GM23248 (cell line): ENCODE data around the gene CDNF. TPM values are rescaled to one million over a fixed set of nuclear protein-coding genes. Genes with fewer than 3 reads are reported as not detected.
A peak's percentile ranks its signal among the peaks of the same experiment; 100 is the strongest.

Source experiments
- DNase-seq: peaks from one replicate; pipeline ENCODE4 v3.0.0-alpha.2; 2015
- H2AFZ ChIP-seq: fragments of 200-600 bp; sonication (generic); 2 replicates; pipeline ENCODE4 v1.6.1; 2016; ENCODE audit warnings: antibody characterized with exemption
- H3F3A ChIP-seq: fragments of 200-600 bp; sonication (generic); 2 replicates; pipeline ENCODE4 v1.6.1; 2016; ENCODE audit warnings: mild to moderate bottlenecking, antibody characterized with exemption, mixed run types; ENCODE audit not compliant: insufficient read depth
- H3K27ac ChIP-seq: fragments of 200-600 bp; sonication (generic); 2 replicates; pipeline ENCODE4 v1.5.1; 2016; ENCODE audit warnings: mild to moderate bottlenecking
- H3K27me3 ChIP-seq: fragments of 200-600 bp; sonication (generic); replicated peaks from 2 replicates; pipeline ENCODE4 v1.6.1; 2016; ENCODE audit warnings: mild to moderate bottlenecking; ENCODE audit not compliant: insufficient read depth
- H3K36me3 ChIP-seq: fragments of 200-600 bp; sonication (generic); 2 replicates; pipeline ENCODE4 v1.6.1; 2016; ENCODE audit warnings: low read depth, mild to moderate bottlenecking
- H3K4me1 ChIP-seq: fragments of 200-600 bp; sonication (generic); 2 replicates; pipeline ENCODE4 v1.6.1; 2016; ENCODE audit warnings: mild to moderate bottlenecking; ENCODE audit not compliant: insufficient read depth
- H3K4me2 ChIP-seq: fragments of 200-600 bp; sonication (generic); one replicate; pipeline ENCODE4 v1.6.1; 2016; ENCODE audit warnings: mild to moderate bottlenecking; ENCODE audit not compliant: unreplicated experiment
- H3K4me3 ChIP-seq: fragments of 200-600 bp; sonication (generic); 2 replicates; pipeline ENCODE4 v1.5.1; 2016; ENCODE audit warnings: mild to moderate bottlenecking
- H3K79me2 ChIP-seq: fragments of 200-600 bp; sonication (generic); 2 replicates; pipeline ENCODE4 v1.6.1; 2016; ENCODE audit warnings: mild to moderate bottlenecking; ENCODE audit not compliant: insufficient read depth
- H3K9ac ChIP-seq: fragments of 200-600 bp; sonication (generic); 2 replicates; pipeline ENCODE4 v1.6.1; 2016; ENCODE audit warnings: mild to moderate bottlenecking
- H3K9me2 ChIP-seq: fragments of 200-600 bp; sonication (generic); 2 replicates; pipeline ENCODE4 v1.6.1; 2016; ENCODE audit warnings: mixed run types, mild to moderate bottlenecking, moderate library complexity; ENCODE audit not compliant: insufficient read depth
- H3K9me3 ChIP-seq: fragments of 200-600 bp; sonication (generic); one replicate; pipeline ENCODE4 v1.6.1; 2017; ENCODE audit warnings: low read depth
- H4K20me1 ChIP-seq: fragments of 200-600 bp; sonication (generic); 2 replicates; pipeline ENCODE4 v1.6.0; 2016; ENCODE audit not compliant: insufficient read depth
- EZH2 ChIP-seq: fragments of 200-600 bp; sonication (generic); IDR thresholded peaks from 2 replicates; pipeline ENCODE4 v1.6.1; 2018; ENCODE audit warnings: antibody characterized with exemption, mild to moderate bottlenecking; ENCODE audit not compliant: insufficient read depth, poor library complexity, severe bottlenecking
- EZH2phosphoT487 ChIP-seq: fragments of 200-600 bp; sonication (generic); IDR thresholded peaks from 2 replicates; pipeline ENCODE4 v1.6.1; 2018; ENCODE audit warnings: antibody characterized with exemption, moderate library complexity, mild to moderate bottlenecking, low read depth; ENCODE audit not compliant: insufficient read depth
- WGBS, 2 experiments: methylation state at CpG; one replicate each; pipeline ENCODE4 v1.1.6; 2015 to 2017; ENCODE audit warnings: low lambda C conversion rate in 2 of 2, low coverage in 1 of 2; ENCODE audit errors: missing lambda C conversion rate in 2 of 2; 5-methylcytosine and 5-hydroxymethylcytosine counted together
- in situ Hi-C: fragments of 300-500 bp; cut with MboI; formaldehyde crosslinking; loops from 2 replicates; pipeline ENCODE4 v1.15.0; 2020
- polyA plus RNA-seq: library from polyadenylated mRNA; unstranded; fragments of >200 nt; fragmentation: Nextera tagmentation; extraction: Ambion mirVana; gene quantifications from 2 replicates; pipeline ENCODE4 v1.2.1, GENCODE V29; 2016
- total RNA-seq: library from RNA; depleted of rRNA; stranded (reverse); fragments of >200 nt; shearing (Covaris generic); gene quantifications from 2 replicates; pipeline ENCODE4 v1.2.3, GENCODE V29; 2014

The CDNF gene
- total and polyA plus RNA-seq, 2 experiments from 2014 or later: 0.32 to 1.3 TPM

- no peak for TF ChIP-seq EZH2phosphoT487
- TF ChIP-seq EZH2: no peak
- no peak overlapping the region for H2AFZ ChIP-seq
- H3K9me3 ChIP-seq: no peaks in the 10 kb centered on the region
- no peak overlapping the region for H3K9ac ChIP-seq
- H4K20me1 ChIP-seq: no peaks in the 10 kb centered on the region
- no peak overlapping the region for H3K4me3 ChIP-seq
- 5 to 9% methylated on average over 3 of the region's 3 CpGs for WGBS, 2 experiments
- no peak for DNase-seq
- H3K36me3 ChIP-seq: no peaks in the 10 kb centered on the region
- H3F3A ChIP-seq: no peaks in the 10 kb centered on the region
- no peak overlapping the region for H3K4me2 ChIP-seq
- no peaks in the 10 kb centered on the region for H3K9me2 ChIP-seq
- no peaks in the 10 kb centered on the region for H3K79me2 ChIP-seq
- no peak overlapping the region for H3K27ac ChIP-seq
- peaks cover 15% of the 10 kb centered on the region for H3K27me3 ChIP-seq
- H3K4me1 ChIP-seq: no peaks in the 10 kb centered on the region; the same call in 1 of the 2 replicates
- in situ Hi-C loops: no loop called here
These were observed 62.2 kb downstream of the CDNF start for GRCh38 chr10:14775656-14776055.

GRCh38 chr10:14774797-14775196, 63.0 kb downstream of the CDNF start, which contains the start of gene FAM107B:
Gene FAM107B, minus strand, starts transcription at chr10:14774897. Its CDS starts 234 bp downstream, at chr10:14774663.
- Histone ChIP-seq H3K36me3 (no peaks in the 10 kb centered on the region), H3K27me3 (peaks cover 15% of the 10 kb centered on the region), H3K9me2 (no peaks in the 10 kb centered on the region), H3K9me3 (no peaks in the 10 kb centered on the region), H3K4me3 (no peak within 1 kb of the TSS), H3K9ac (no peak within 1 kb of the TSS), H3K79me2 (no peaks in the 10 kb centered on the region), H3K4me1 (no peaks in the 10 kb centered on the region; the same call in 1 of the 2 replicates), H3K4me2 (no peak within 1 kb of the TSS), H3F3A (no peaks in the 10 kb centered on the region), H4K20me1 (no peaks in the 10 kb centered on the region), H2AFZ (no peak within 1 kb of the TSS), H3K27ac (no peak within 1 kb of the TSS)
- in situ Hi-C loops: no loop called here
- 74 to 75% methylated on average over 8 of the region's 8 CpGs for WGBS, 2 experiments
- TF ChIP-seq EZH2 (no peak), EZH2phosphoT487 (no peak)
- no peak for DNase-seq

GRCh38 chr10:14774214-14774580, 63.6 kb downstream of the CDNF start:
- no peak overlapping the region for H3K27ac ChIP-seq
- H3K9me2 ChIP-seq: no peaks in the 10 kb centered on the region
- no peak overlapping the region for H3K9ac ChIP-seq
- H3K4me2 ChIP-seq: no peak overlapping the region
- H3K4me3 ChIP-seq: no peak overlapping the region
- in situ Hi-C loops: no loop called here
- TF ChIP-seq EZH2 (no peak), EZH2phosphoT487 (no peak)
- no peaks in the 10 kb centered on the region; the same call in 1 of the 2 replicates for H3K4me1 ChIP-seq
- WGBS, 2 experiments: 86 to 87% methylated on average over 22 of the region's 22 CpGs
- H3K27me3 ChIP-seq: peaks cover 15% of the 10 kb centered on the region
- H4K20me1 ChIP-seq: no peaks in the 10 kb centered on the region
- H3K9me3 ChIP-seq: no peaks in the 10 kb centered on the region
- no peaks in the 10 kb centered on the region for H3K79me2 ChIP-seq
- no peaks in the 10 kb centered on the region for H3K36me3 ChIP-seq
- no peak for DNase-seq
- no peaks in the 10 kb centered on the region for H3F3A ChIP-seq
- H2AFZ ChIP-seq: no peak overlapping the region

GRCh38 chr10:14773551-14774213, 64.2 kb downstream of the CDNF start:
- in situ Hi-C loops: no loop called here
- Histone ChIP-seq H3K9me3 (no peaks in the 10 kb centered on the region), H3K4me1 (no peaks in the 10 kb centered on the region), H3K9ac (no peak overlapping the region), H3F3A (no peaks in the 10 kb centered on the region), H3K27ac (no peak overlapping the region), H3K4me2 (no peak overlapping the region), H3K4me3 (no peak overlapping the region), H3K79me2 (no peaks in the 10 kb centered on the region), H3K36me3 (no peaks in the 10 kb centered on the region), H3K27me3 (peaks cover 15% of the 10 kb centered on the region), H3K9me2 (no peaks in the 10 kb centered on the region), H2AFZ (no peak overlapping the region), H4K20me1 (no peaks in the 10 kb centered on the region)
- TF ChIP-seq EZH2 (no peak), EZH2phosphoT487 (no peak)
- 52 to 57% methylated on average over 10 of the region's 10 CpGs for WGBS, 2 experiments
- DNase-seq: peak; percentile 15

- 68 to 71% methylated on average over 7 of the region's 7 CpGs for whole genome bisulfite sequencing, 2 experiments
- in situ Hi-C loops: no loop called here
- H3K79me2 ChIP-seq: no peaks in the 10 kb centered on the region
These were observed 65.4 kb downstream of the CDNF start for GRCh38 chr10:14772399-14772798.

More at GRCh38 chr10:14772399-14772798, 65.4 kb downstream of the CDNF start:
- Histone ChIP-seq H3K9me2 (no peaks in the 10 kb centered on the region), H3K27ac (no peak overlapping the region), H2AFZ (no peak overlapping the region), H3K36me3 (no peaks in the 10 kb centered on the region), H4K20me1 (no peaks in the 10 kb centered on the region), H3K27me3 (peaks cover 23% of the 10 kb centered on the region), H3F3A (no peaks in the 10 kb centered on the region), H3K4me2 (no peak overlapping the region), H3K4me1 (no peaks in the 10 kb centered on the region), H3K9me3 (no peaks in the 10 kb centered on the region), H3K9ac (no peak overlapping the region), H3K4me3 (no peak overlapping the region)
- TF ChIP-seq EZH2 (no peak), EZH2phosphoT487 (no peak)
- DNase-seq: no peak
